Measurements from ENCODE around the gene GRIK2. TPM values are rescaled to one million over a fixed set of nuclear protein-coding genes. Genes with fewer than 3 reads are reported as not detected.

GRIK2 gene
- total RNA-seq, 2 donors from 2014 or later = 0.92 to 2.0 TPM

- ATAC-seq (ENCODE audit: insufficient number of reproducible peaks, low FRiP score, low read depth) = no peak
Observed at GRCh38 chr6:101762851-101763250, 369.3 kb downstream of the GRIK2 start.

GRCh38 chr6:101765281-101765680 is 371.8 kb downstream of the GRIK2 start:
- TF ChIP-seq CTCF (IDR thresholded peaks at IDR 0.05) = no peak
- Histone ChIP-seq H3K27me3 (replicated peaks; ENCODE audit: insufficient read depth) (no peaks in the 10 kb centered on the region), H3K36me3 (no peaks in the 10 kb centered on the region), H3K27ac (no peak overlapping the region), H3K9me3 (no peaks in the 10 kb centered on the region), H3K4me3 (no peak overlapping the region), H3K4me1 (ENCODE audit: control insufficient read depth in 1 of 2, low read depth in 2 of 2) (peaks cover 0 to 3% of the 10 kb centered on the region in 2 donors)
- no peak for DNase-seq (ENCODE audit: low spot score)
- ATAC-seq (ENCODE audit: insufficient number of reproducible peaks, low FRiP score, low read depth) = no peak

More at GRCh38 chr6:101762851-101763250, 369.3 kb downstream of the GRIK2 start:
- Histone ChIP-seq H3K36me3 (no peaks in the 10 kb centered on the region), H3K9me3 (no peaks in the 10 kb centered on the region), H3K4me3 (no peak overlapping the region), H3K27ac (no peak overlapping the region), H3K27me3 (replicated peaks; ENCODE audit: insufficient read depth) (no peaks in the 10 kb centered on the region), H3K4me1 (ENCODE audit: control insufficient read depth in 1 of 2, low read depth in 2 of 2) (peaks cover 0 to 3% of the 10 kb centered on the region in 2 donors)
- TF ChIP-seq CTCF (IDR thresholded peaks at IDR 0.05) = no peak
- no peak for DNase-seq (ENCODE audit: low spot score)

- Histone ChIP-seq H3K4me1 (ENCODE audit: control insufficient read depth in 1 of 2, low read depth in 2 of 2) (no peaks in the 10 kb centered on the region), H3K27me3 (replicated peaks; ENCODE audit: insufficient read depth) (no peaks in the 10 kb centered on the region), H3K4me3 (no peak overlapping the region), H3K27ac (no peak overlapping the region), H3K9me3 (no peaks in the 10 kb centered on the region), H3K36me3 (no peaks in the 10 kb centered on the region)
- no peak for TF ChIP-seq CTCF (IDR thresholded peaks at IDR 0.05)
- no peak for ATAC-seq (ENCODE audit: insufficient number of reproducible peaks, low FRiP score, low read depth)
- DNase-seq (ENCODE audit: low spot score) = no peak
Observed at GRCh38 chr6:101770116-101770515, 376.6 kb downstream of the GRIK2 start.

GRCh38 chr6:101776919-101777350 is 383.4 kb downstream of the GRIK2 start:
- no peak overlapping the region for H3K27ac ChIP-seq
- H3K4me1 ChIP-seq (ENCODE audit: control insufficient read depth in 1 of 2, low read depth in 2 of 2) = no peaks in the 10 kb centered on the region
- DNase-seq (ENCODE audit: low spot score) (no peak), ATAC-seq (ENCODE audit: insufficient number of reproducible peaks, low FRiP score, low read depth) (no peak)
- no peak for TF ChIP-seq CTCF (IDR thresholded peaks at IDR 0.05)
- no peaks in the 10 kb centered on the region for H3K9me3 ChIP-seq
- no peaks in the 10 kb centered on the region for H3K27me3 ChIP-seq (replicated peaks; ENCODE audit: insufficient read depth)
- no peaks in the 10 kb centered on the region for H3K36me3 ChIP-seq
- no peak overlapping the region for H3K4me3 ChIP-seq

GRCh38 chr6:101777646-101778045 is 384.1 kb downstream of the GRIK2 start:
- no peak for ATAC-seq (ENCODE audit: insufficient number of reproducible peaks, low FRiP score, low read depth)
- Histone ChIP-seq H3K36me3 (no peaks in the 10 kb centered on the region), H3K4me3 (no peak overlapping the region), H3K4me1 (ENCODE audit: control insufficient read depth in 1 of 2, low read depth in 2 of 2) (no peaks in the 10 kb centered on the region), H3K27me3 (replicated peaks; ENCODE audit: insufficient read depth) (no peaks in the 10 kb centered on the region), H3K27ac (no peak overlapping the region), H3K9me3 (no peaks in the 10 kb centered on the region)
- TF ChIP-seq CTCF (IDR thresholded peaks at IDR 0.05) = no peak
- DNase-seq (ENCODE audit: low spot score) = no peak
